KMS-11 (cell line): ENCODE measurements around the gene SFTPD.

ENCODE experiments used
- H2AFZ ChIP-seq: fragments of 200-600 bp; sonication (generic); 2 replicates; pipeline ENCODE4 v1.6.1; 2016; ENCODE audit warnings: antibody characterized with exemption, mixed run types, low read depth
- H3K27ac ChIP-seq: fragments of 200-600 bp; sonication (generic); 2 replicates; pipeline ENCODE4 v1.6.1; 2016; ENCODE audit warnings: mild to moderate bottlenecking, mixed run types
- H3K27me3 ChIP-seq: fragments of 200-600 bp; sonication (generic); 2 replicates; pipeline ENCODE4 v1.6.1; 2017; ENCODE audit warnings: mild to moderate bottlenecking, low read depth, mixed run types, moderate library complexity; ENCODE audit not compliant: insufficient read depth
- H3K36me3 ChIP-seq: fragments of 200-600 bp; sonication (generic); 2 replicates; pipeline ENCODE4 v1.6.1; 2017; ENCODE audit warnings: mild to moderate bottlenecking, mixed run types; ENCODE audit not compliant: insufficient read depth
- H3K4me1 ChIP-seq: fragments of 200-600 bp; sonication (generic); 2 replicates; pipeline ENCODE4 v1.6.1; 2016; ENCODE audit warnings: mild to moderate bottlenecking, low read depth, mixed run types; ENCODE audit not compliant: poor library complexity, severe bottlenecking
- H3K4me2 ChIP-seq: fragments of 200-600 bp; sonication (generic); 2 replicates; pipeline ENCODE4 v1.7.0; 2016; ENCODE audit warnings: mild to moderate bottlenecking, mixed run types
- H3K4me3 ChIP-seq: fragments of 200-600 bp; sonication (generic); IDR thresholded peaks from 2 replicates; pipeline ENCODE4 v1.6.1; 2017; ENCODE audit warnings: low read depth, low read length, mixed read lengths; ENCODE audit not compliant: insufficient read depth
- H3K79me2 ChIP-seq: fragments of 200-600 bp; sonication (generic); 2 replicates; pipeline ENCODE4 v1.6.1; 2016; ENCODE audit warnings: low read depth, mixed run types; ENCODE audit not compliant: insufficient read depth
- H3K9ac ChIP-seq: fragments of 200-600 bp; sonication (generic); 2 replicates; pipeline ENCODE4 v1.6.1; 2016; ENCODE audit warnings: mild to moderate bottlenecking, mixed run types
- H4K20me1 ChIP-seq: fragments of 200-600 bp; sonication (generic); 2 replicates; pipeline ENCODE4 v1.6.1; 2016; ENCODE audit warnings: mild to moderate bottlenecking, mixed run types; ENCODE audit not compliant: insufficient read depth
- TF ChIP-seq, protein P1 (sequence below): fragments of 200-600 bp; sonication (generic); conservative IDR thresholded peaks from 2 replicates; pipeline ENCODE4 v1.6.1; 2017; ENCODE audit warnings: low read depth, mild to moderate bottlenecking, antibody characterized with exemption, low read length, moderate library complexity, mixed read lengths

SFTPD gene

DNA sequence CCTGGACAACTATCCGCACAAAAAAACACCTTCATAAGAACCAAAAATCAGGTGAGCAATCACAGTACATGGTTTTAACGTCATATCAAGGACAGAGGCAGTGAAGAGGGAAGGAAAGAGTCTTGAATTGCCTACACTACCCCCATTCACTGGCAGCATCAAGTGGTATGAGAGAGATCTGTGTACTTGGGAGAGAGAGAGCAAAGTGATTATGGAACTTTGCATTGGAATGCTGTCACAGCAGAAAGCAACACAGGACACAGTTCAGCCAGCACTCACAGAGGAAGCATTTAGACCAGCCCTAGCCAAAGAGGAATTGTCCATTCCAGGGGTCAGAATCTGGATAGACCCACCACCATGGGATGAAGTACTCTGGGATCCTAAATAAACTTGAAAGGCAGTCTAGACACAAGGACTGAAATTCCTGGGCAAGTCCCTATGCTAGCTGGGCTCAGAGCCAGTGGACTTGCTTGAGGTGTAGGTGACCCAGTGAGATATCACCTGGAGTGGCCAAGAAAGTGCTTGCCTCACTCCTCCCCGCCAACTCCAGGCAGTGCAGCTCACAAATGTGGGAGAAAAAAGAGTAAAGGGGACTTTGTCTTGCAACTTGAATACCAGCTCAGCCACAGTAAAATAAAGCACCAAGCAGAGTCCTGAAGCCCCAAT lies 30.5 kb upstream of the SFTPD start:
- no peaks in the 10 kb centered on the region for H3K4me1 ChIP-seq
- H3K27me3 ChIP-seq, result no peaks in the 10 kb centered on the region
- TF ChIP-seq, protein P1, sequence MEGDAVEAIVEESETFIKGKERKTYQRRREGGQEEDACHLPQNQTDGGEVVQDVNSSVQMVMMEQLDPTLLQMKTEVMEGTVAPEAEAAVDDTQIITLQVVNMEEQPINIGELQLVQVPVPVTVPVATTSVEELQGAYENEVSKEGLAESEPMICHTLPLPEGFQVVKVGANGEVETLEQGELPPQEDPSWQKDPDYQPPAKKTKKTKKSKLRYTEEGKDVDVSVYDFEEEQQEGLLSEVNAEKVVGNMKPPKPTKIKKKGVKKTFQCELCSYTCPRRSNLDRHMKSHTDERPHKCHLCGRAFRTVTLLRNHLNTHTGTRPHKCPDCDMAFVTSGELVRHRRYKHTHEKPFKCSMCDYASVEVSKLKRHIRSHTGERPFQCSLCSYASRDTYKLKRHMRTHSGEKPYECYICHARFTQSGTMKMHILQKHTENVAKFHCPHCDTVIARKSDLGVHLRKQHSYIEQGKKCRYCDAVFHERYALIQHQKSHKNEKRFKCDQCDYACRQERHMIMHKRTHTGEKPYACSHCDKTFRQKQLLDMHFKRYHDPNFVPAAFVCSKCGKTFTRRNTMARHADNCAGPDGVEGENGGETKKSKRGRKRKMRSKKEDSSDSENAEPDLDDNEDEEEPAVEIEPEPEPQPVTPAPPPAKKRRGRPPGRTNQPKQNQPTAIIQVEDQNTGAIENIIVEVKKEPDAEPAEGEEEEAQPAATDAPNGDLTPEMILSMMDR, result no peak
- no peak overlapping the region for H2AFZ ChIP-seq
- H3K27ac ChIP-seq, result no peak overlapping the region
- H3K4me3 ChIP-seq, result no peak overlapping the region
- H4K20me1 ChIP-seq, result no peaks in the 10 kb centered on the region
- no peak overlapping the region for H3K4me2 ChIP-seq
- no peak overlapping the region for H3K9ac ChIP-seq
- no peaks in the 10 kb centered on the region for H3K36me3 ChIP-seq
- no peaks in the 10 kb centered on the region for H3K79me2 ChIP-seq

DNA sequence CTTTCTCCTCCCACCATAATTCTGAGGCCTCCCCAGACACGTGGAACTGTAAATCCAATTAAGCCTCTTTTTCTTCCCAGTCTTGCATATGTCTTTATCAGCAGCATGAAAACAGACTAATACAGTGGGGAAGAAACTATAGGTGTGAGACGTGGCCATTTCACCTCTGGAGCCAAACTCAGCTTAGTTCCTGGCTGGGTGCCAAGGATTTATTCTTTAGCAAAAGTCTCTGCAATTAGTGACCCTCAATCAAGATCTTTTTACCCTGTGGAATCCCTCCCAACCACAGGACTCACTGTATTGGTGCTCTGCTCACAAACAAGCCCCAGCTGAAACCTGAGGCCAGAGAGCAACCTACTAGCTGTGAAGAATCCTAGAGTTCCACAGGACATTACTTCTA lies 28.1 kb upstream of the SFTPD start:
- Histone ChIP-seq H3K36me3 (no peaks in the 10 kb centered on the region), H3K4me3 (no peak overlapping the region), H3K4me1 (no peaks in the 10 kb centered on the region), H4K20me1 (no peaks in the 10 kb centered on the region), H3K9ac (no peak overlapping the region), H3K4me2 (no peak overlapping the region), H3K27ac (no peak overlapping the region), H2AFZ (no peak overlapping the region), H3K79me2 (no peaks in the 10 kb centered on the region), H3K27me3 (no peaks in the 10 kb centered on the region)
- TF ChIP-seq, protein P1, result no peak

DNA sequence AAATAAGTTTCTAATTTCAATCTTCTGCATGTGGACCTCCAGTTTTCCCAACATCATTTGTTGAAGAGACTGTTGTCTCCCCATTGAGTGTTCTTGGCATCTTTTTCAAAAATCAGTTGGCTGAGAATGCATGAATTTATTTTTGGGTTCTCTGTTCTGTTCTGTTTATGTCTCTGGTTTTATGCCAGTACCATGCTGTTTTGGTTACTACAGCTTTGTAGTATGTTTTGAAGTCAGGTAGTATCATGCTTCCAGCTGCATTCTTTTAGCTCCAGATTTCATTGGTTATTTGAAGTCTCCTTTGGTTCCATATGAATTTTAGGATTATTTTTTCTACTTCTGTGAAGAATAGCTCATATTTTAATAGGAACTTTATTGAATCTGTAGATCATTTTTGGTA lies 21.2 kb upstream of the SFTPD start:
- Histone ChIP-seq H3K4me2 (no peak overlapping the region), H3K4me3 (no peak overlapping the region), H3K27ac (no peak overlapping the region), H3K79me2 (no peaks in the 10 kb centered on the region), H3K9ac (no peak overlapping the region), H4K20me1 (no peaks in the 10 kb centered on the region), H3K36me3 (no peaks in the 10 kb centered on the region), H3K27me3 (no peaks in the 10 kb centered on the region), H3K4me1 (no peaks in the 10 kb centered on the region), H2AFZ (no peak overlapping the region)
- TF ChIP-seq, protein P1, result no peak

DNA sequence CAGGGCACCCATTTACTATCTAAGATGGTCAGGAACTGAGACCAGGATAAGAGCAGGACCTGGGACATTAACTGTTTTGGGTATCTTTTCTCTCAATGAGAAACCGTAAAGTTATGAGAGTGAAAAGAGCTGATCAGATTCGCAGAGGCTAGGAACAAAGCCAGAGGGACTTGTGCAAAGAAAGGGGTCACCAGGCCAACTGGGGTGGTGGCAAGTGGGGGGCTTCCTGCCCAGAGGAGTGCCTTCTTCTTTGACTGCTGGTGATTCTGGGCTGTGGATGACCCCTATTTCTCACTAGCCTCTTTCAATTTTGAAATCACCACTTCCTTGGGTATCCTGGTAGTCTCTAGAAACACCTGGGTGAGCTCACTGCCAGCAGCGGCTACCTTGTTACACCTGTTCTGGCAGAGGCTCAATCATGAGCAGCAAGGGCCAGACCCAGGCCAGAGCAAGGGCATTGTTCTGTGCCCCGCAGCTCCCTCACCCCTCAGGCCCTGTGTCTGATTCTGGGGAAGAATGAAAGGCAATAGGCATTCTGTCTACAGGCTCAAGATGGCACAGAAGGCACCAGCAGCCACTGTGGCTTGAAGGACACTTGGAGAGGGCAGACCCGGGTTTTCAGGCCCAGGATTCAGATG lies 999 bp downstream of the SFTPD start:
- H3K27me3 ChIP-seq, result no peaks in the 10 kb centered on the region
- H3K9ac ChIP-seq, result no peak overlapping the region
- no peak overlapping the region for H3K4me3 ChIP-seq
- H3K79me2 ChIP-seq, result no peaks in the 10 kb centered on the region
- H3K4me1 ChIP-seq, result no peaks in the 10 kb centered on the region
- no peak overlapping the region for H3K27ac ChIP-seq
- no peaks in the 10 kb centered on the region for H4K20me1 ChIP-seq
- TF ChIP-seq, protein P1, result no peak
- H3K36me3 ChIP-seq, result no peaks in the 10 kb centered on the region
- no peak overlapping the region for H3K4me2 ChIP-seq
- no peak overlapping the region for H2AFZ ChIP-seq
